SK-N-MC (cell line): Measurements from ENCODE around the gene MXRA5.

Source experiments
- EZH2 ChIP-seq: fragments of 200-600 bp; sonication (generic); IDR thresholded peaks from one replicate; pipeline ENCODE4 v1.6.1; 2017; ENCODE audit warnings: antibody characterized with exemption
- FOXP2 ChIP-seq: optimal IDR thresholded peaks from 2 replicates; pipeline ENCODE3; 2011; ENCODE audit warnings: mild to moderate bottlenecking, moderate library complexity; ENCODE audit not compliant: insufficient read depth; ENCODE audit errors: extremely low read length, control extremely low read depth
- POLR2AphosphoS5 ChIP-seq: IDR thresholded peaks from 2 replicates; pipeline ENCODE4 v1.6.1; 2012; ENCODE audit warnings: mild to moderate bottlenecking, low read depth, low read length, borderline replicate concordance

DNA sequence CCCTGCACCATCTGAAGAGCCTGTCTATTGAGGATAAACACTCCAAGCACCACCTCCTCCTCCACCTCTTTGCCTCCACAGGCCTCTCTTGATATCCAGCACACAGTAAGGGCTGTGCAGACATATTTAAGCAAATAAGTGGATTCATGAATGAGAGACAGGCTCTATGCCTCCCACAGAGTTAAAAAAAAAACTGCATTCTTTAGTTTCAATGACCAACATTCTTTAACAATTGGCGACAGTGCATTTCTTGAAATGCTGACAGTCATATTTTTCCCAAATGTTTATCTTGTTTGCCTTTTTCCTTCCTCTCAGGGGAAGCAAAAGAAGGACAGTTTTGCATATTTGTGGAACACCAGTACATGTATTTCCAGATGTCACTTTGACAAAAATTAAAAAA lies 38.6 kb downstream of the MXRA5 start:
- TF ChIP-seq EZH2 (no peak), POLR2AphosphoS5 (no peak), FOXP2 (no peak)
